Astrocyte (in vitro differentiated cells and primary cell): ENCODE measurements around the gene METTL1. TPM values are rescaled to one million over a fixed set of nuclear protein-coding genes. Genes with fewer than 3 reads are reported as not detected.
A peak's percentile ranks its signal among the peaks of the same experiment; 100 is the strongest.

Source experiments
- DNase-seq: peaks from one replicate; pipeline ENCODE4 v3.0.0-alpha.2; 2010; ENCODE audit warnings: low read depth
- FAIRE-seq: peaks from 2 replicates; lab custom pipeline; 2011; peaks lifted over from hg19 to GRCh38; lab: Jason Lieb, UNC
- H2AFZ ChIP-seq: 2 replicates; pipeline ENCODE4 v1.6.0; 2012; ENCODE audit warnings: low read depth, low read length, inconsistent platforms
- H3K27ac ChIP-seq: 2 replicates; pipeline ENCODE4 v1.5.1; 2011; ENCODE audit warnings: low read depth, low read length, inconsistent platforms
- H3K27me3 ChIP-seq: 2 replicates; pipeline ENCODE4 v1.6.0; 2011; ENCODE audit warnings: low read length, inconsistent platforms; ENCODE audit not compliant: insufficient read depth
- H3K36me3 ChIP-seq: 2 replicates; pipeline ENCODE4 v1.5.1; 2011; ENCODE audit warnings: low read length, inconsistent platforms; ENCODE audit not compliant: insufficient read depth
- H3K4me1 ChIP-seq: 2 replicates; pipeline ENCODE4 v1.5.1; 2011; ENCODE audit warnings: low read length, inconsistent platforms; ENCODE audit not compliant: insufficient read depth
- H3K4me2 ChIP-seq: 2 replicates; pipeline ENCODE4 v1.6.0; 2012; ENCODE audit warnings: low read length, inconsistent platforms
- H3K4me3 ChIP-seq: 2 replicates; pipeline ENCODE4 v1.5.1; 2011; ENCODE audit warnings: low read depth, mild to moderate bottlenecking, low read length, inconsistent platforms; ENCODE audit not compliant: insufficient read depth
- H3K79me2 ChIP-seq: 2 replicates; pipeline ENCODE4 v1.6.0; 2012; ENCODE audit warnings: mild to moderate bottlenecking, low read length, inconsistent platforms; ENCODE audit not compliant: insufficient read depth
- H3K9ac ChIP-seq: 2 replicates; pipeline ENCODE4 v1.6.0; 2012; ENCODE audit warnings: mild to moderate bottlenecking, low read length, inconsistent platforms
- H3K9me3 ChIP-seq: 2 replicates; pipeline ENCODE4 v1.5.1; 2012; ENCODE audit warnings: low read depth, mild to moderate bottlenecking, low read length, inconsistent platforms; ENCODE audit not compliant: insufficient read depth
- H4K20me1 ChIP-seq: 2 replicates; pipeline ENCODE4 v1.6.0; 2012; ENCODE audit warnings: low read length, inconsistent platforms; ENCODE audit not compliant: insufficient read depth
- H3K27ac Mint-ChIP-seq: one replicate; pipeline ENCODE4 v1.8.0; 2021; ENCODE audit warnings: mild to moderate bottlenecking, mixed read lengths; ENCODE audit not compliant: unreplicated experiment
- H3K27me3 Mint-ChIP-seq: one replicate; pipeline ENCODE4 v1.8.0; 2021; ENCODE audit warnings: low read depth, mixed read lengths; ENCODE audit not compliant: unreplicated experiment
- H3K36me3 Mint-ChIP-seq: one replicate; pipeline ENCODE4 v1.8.0; 2021; ENCODE audit warnings: low read depth, mixed read lengths; ENCODE audit not compliant: unreplicated experiment
- H3K4me1 Mint-ChIP-seq: one replicate; pipeline ENCODE4 v1.8.0; 2021; ENCODE audit warnings: low read depth, mixed read lengths; ENCODE audit not compliant: unreplicated experiment
- H3K4me3 Mint-ChIP-seq: one replicate; pipeline ENCODE4 v1.8.0; 2021; ENCODE audit warnings: mild to moderate bottlenecking, moderate library complexity, mixed read lengths; ENCODE audit not compliant: unreplicated experiment
- H3K9me3 Mint-ChIP-seq: one replicate; pipeline ENCODE4 v1.8.0; 2021; ENCODE audit warnings: mild to moderate bottlenecking, mixed read lengths; ENCODE audit not compliant: unreplicated experiment
- CTCF ChIP-seq: IDR thresholded peaks from 2 replicates; pipeline ENCODE4 v1.5.1; 2011; ENCODE audit warnings: low read depth, mild to moderate bottlenecking, inconsistent platforms, low read length, moderate library complexity; ENCODE audit not compliant: insufficient read depth
- EZH2 ChIP-seq: IDR thresholded peaks from 2 replicates; pipeline ENCODE4 v1.6.1; 2012; ENCODE audit warnings: mild to moderate bottlenecking, low read length, inconsistent platforms; ENCODE audit not compliant: insufficient read depth
- total RNA-seq: library from RNA; stranded (reverse); gene quantifications from 2 replicates; pipeline ENCODE4 v1.2.1, GENCODE V29; 2021

The METTL1 gene
- total RNA-seq, 1 donor from 2014 or later = 21.1 TPM

- peak within 1 kb of the TSS; percentile 13 for H2AFZ ChIP-seq
- Mint-ChIP-seq H3K4me1 (peaks cover 27% of the 10 kb centered on the region), H3K27ac (peak within 1 kb of the TSS; percentile 79), H3K9me3 (no peaks in the 10 kb centered on the region), H3K4me3 (peak within 1 kb of the TSS; percentile 87), H3K36me3 (peaks cover 20% of the 10 kb centered on the region), H3K27me3 (peaks cover 4% of the 10 kb centered on the region)
- no peak within 1 kb of the TSS for H3K27ac ChIP-seq
- H3K79me2 ChIP-seq = peaks cover 26% of the 10 kb centered on the region
- H3K4me3 ChIP-seq = peak within 1 kb of the TSS; percentile 50
- peak within 1 kb of the TSS; percentile 41 for H3K9ac ChIP-seq
- FAIRE-seq = no peak
- no peak for DNase-seq
- peaks cover 21% of the 10 kb centered on the region for H3K4me1 ChIP-seq
- H3K9me3 ChIP-seq = no peaks in the 10 kb centered on the region
- peaks cover 11% of the 10 kb centered on the region for H3K27me3 ChIP-seq
- TF ChIP-seq EZH2 = no peak
- peak within 1 kb of the TSS; percentile 82 for H3K4me2 ChIP-seq
- H3K36me3 ChIP-seq = peaks cover 10% of the 10 kb centered on the region
- H4K20me1 ChIP-seq = peaks cover 16% of the 10 kb centered on the region
These were observed 17.3 kb downstream of the METTL1 start, which contains the start of gene MARCHF9 for GRCh38 chr12:57754411-57755193. Gene MARCHF9, plus strand, starts transcription at chr12:57755103. Its CDS starts 426 bp downstream, at chr12:57755529.

- Histone ChIP-seq H3K9ac (no peak overlapping the region), H3K79me2 (peaks cover 33% of the 10 kb centered on the region), H3K27ac (no peak overlapping the region), H3K4me1 (peaks cover 21% of the 10 kb centered on the region), H4K20me1 (peaks cover 16% of the 10 kb centered on the region), H3K9me3 (no peaks in the 10 kb centered on the region), H3K4me2 (peak overlapping the region; percentile 82), H2AFZ (no peak overlapping the region), H3K36me3 (peaks cover 12% of the 10 kb centered on the region), H3K4me3 (no peak overlapping the region), H3K27me3 (peaks cover 11% of the 10 kb centered on the region)
- peaks cover 22% of the 10 kb centered on the region for H3K36me3 Mint-ChIP-seq
- peaks cover 27% of the 10 kb centered on the region for H3K4me1 Mint-ChIP-seq
- DNase-seq (no peak), FAIRE-seq (no peak)
- H3K27me3 Mint-ChIP-seq = peaks cover 4% of the 10 kb centered on the region
- peak overlapping the region; percentile 79 for H3K27ac Mint-ChIP-seq
- no peaks in the 10 kb centered on the region for H3K9me3 Mint-ChIP-seq
- no peak for TF ChIP-seq EZH2
- no peak for TF ChIP-seq CTCF
- H3K4me3 Mint-ChIP-seq = peak overlapping the region; percentile 87
These were observed 18.1 kb downstream of the METTL1 start for GRCh38 chr12:57753756-57754337.

GRCh38 chr12:57752668-57753000, 19.3 kb downstream of the METTL1 start:
- Histone ChIP-seq H3K4me3 (peak overlapping the region; percentile 41), H4K20me1 (peaks cover 16% of the 10 kb centered on the region), H3K79me2 (peaks cover 34% of the 10 kb centered on the region), H3K9me3 (no peaks in the 10 kb centered on the region), H2AFZ (peak overlapping the region; percentile 11), H3K4me2 (peak overlapping the region; percentile 95), H3K36me3 (peaks cover 17% of the 10 kb centered on the region), H3K27ac (no peak overlapping the region), H3K27me3 (peaks cover 11% of the 10 kb centered on the region), H3K9ac (peak overlapping the region; percentile 42), H3K4me1 (peaks cover 21% of the 10 kb centered on the region)
- peak overlapping the region; percentile 94 for H3K27ac Mint-ChIP-seq
- H3K36me3 Mint-ChIP-seq = peaks cover 23% of the 10 kb centered on the region
- DNase-seq = no peak
- H3K9me3 Mint-ChIP-seq = no peaks in the 10 kb centered on the region
- peak overlapping the region; percentile 91 for H3K4me3 Mint-ChIP-seq
- TF ChIP-seq CTCF = no peak
- no peak for TF ChIP-seq EZH2
- H3K27me3 Mint-ChIP-seq = no peaks in the 10 kb centered on the region
- peaks cover 27% of the 10 kb centered on the region for H3K4me1 Mint-ChIP-seq
- no peak for FAIRE-seq
